NCI-H226 (cell line): ENCODE results near the gene TNN.
A peak's percentile ranks its signal among the peaks of the same experiment; 100 is the strongest.
"Not testable (repeated sequence)": the region's sequence is repeated elsewhere in the genome, so short reads cannot be mapped to it uniquely, and the experiment has no call there.

Experiments
- DNase-seq: peaks from one replicate; pipeline ENCODE4 v3.0.0-alpha.2; 2015

TNN gene, protein sequence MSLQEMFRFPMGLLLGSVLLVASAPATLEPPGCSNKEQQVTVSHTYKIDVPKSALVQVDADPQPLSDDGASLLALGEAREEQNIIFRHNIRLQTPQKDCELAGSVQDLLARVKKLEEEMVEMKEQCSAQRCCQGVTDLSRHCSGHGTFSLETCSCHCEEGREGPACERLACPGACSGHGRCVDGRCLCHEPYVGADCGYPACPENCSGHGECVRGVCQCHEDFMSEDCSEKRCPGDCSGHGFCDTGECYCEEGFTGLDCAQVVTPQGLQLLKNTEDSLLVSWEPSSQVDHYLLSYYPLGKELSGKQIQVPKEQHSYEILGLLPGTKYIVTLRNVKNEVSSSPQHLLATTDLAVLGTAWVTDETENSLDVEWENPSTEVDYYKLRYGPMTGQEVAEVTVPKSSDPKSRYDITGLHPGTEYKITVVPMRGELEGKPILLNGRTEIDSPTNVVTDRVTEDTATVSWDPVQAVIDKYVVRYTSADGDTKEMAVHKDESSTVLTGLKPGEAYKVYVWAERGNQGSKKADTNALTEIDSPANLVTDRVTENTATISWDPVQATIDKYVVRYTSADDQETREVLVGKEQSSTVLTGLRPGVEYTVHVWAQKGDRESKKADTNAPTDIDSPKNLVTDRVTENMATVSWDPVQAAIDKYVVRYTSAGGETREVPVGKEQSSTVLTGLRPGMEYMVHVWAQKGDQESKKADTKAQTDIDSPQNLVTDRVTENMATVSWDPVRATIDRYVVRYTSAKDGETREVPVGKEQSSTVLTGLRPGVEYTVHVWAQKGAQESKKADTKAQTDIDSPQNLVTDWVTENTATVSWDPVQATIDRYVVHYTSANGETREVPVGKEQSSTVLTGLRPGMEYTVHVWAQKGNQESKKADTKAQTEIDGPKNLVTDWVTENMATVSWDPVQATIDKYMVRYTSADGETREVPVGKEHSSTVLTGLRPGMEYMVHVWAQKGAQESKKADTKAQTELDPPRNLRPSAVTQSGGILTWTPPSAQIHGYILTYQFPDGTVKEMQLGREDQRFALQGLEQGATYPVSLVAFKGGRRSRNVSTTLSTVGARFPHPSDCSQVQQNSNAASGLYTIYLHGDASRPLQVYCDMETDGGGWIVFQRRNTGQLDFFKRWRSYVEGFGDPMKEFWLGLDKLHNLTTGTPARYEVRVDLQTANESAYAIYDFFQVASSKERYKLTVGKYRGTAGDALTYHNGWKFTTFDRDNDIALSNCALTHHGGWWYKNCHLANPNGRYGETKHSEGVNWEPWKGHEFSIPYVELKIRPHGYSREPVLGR (N-terminal part only)

DNA sequence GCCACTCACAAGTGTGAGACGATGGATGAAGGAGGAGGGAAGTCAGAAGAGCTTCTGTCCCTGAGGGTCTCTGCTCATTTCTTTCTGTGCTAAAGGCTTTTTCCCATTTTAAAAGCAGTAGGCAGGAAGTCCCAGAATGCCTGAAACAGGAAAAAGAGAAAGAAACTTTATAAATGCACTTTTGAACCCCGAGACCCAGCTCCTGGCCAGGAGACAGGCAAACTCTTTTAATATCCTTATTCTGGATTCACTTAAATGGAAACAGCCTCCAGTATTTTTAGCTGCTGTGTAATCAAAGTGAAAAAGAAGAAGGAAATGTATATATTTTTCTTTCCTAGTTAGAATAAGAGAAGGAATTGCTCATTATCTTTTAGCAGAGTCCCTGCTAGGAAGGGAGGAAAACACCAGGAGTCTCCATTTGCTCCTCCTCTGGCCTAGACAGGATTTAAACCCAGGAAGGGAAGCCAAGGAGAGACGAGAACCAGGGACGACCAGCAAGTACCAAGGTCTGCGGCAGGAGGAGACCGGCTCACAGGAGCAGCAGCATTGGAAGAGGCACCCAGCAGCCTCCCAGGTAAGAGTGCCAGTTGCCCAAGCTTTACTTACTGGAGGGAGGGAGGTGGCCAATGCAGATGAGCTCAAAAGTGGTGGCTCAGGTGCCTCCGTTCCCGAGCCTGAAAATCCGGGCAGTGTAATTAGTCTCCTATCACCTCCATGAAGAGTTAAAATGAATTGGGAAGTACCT, at the start of gene TNN:
Gene TNN (plus strand): TSS at position 472 of the 745 bp plus-strand sequence. CDS start 9,586 bp downstream, outside the sequence.
- no peak for DNase-seq

DNA sequence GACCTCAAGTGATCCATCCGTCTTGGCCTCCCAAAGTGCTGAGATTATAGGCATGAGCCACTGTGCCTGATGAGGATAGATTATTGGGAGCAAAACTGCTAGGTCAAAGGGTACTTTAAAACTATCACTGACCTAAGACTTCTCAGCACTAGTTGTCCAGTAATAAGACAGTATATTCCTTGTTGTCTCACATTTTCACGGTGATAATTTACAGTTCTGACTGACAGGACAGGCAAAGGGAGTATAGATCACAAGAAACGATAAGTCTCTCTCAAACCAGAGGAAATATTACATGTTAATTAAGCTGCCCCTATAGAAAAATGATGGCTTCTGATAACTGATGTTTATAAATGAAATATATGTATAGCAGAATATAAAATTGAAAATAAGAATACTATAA, 48.1 kb upstream of the TNN start:
- no peak for DNase-seq

DNA sequence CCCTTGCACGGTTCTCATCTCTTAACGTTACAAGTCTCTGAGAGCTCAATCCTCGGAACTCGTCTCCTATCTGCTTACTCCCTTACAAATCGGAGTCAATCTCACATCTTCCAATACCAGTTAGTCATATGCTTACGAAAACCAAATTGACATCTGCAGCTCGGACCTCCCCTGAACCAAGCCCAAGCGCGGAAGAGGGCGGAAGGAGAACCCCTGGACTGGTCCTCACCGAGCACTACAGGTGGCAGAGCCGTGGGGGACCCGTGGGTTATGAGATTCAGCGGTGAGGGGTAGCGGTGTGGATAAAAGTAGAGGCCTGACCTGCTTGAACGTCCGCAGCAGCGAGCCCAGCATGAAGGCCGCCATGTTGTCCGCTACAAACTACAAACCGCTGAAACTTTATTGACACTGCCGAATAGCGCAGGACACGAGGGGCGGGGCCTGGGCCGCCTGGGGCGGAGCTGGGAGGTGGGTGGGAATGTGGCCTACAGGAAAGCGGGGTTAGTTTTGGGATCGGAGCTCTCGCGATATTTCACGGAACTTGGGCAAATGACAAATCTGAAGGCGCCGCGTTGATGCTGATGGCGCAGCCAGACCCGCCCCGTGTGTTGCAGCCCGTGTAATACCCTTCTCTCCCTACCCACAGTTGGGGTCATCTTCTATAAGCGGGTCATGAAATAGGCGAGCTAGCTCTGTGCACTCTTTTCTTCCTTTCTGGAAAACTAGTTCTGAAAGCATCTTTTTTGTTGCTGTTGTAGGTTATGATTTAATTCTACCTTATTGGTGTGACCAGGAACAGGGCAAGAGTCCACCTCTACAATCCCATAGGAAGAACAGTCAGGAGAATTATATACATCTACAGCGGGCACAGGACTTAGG, 44.4 kb upstream of the TNN start, which contains the start of gene MRPS14:
Gene MRPS14 (minus strand): TSS at position 383 of the 879 bp plus-strand sequence. CDS start 17 bp downstream, at position 366.
- DNase-seq = peak; percentile 94

DNA sequence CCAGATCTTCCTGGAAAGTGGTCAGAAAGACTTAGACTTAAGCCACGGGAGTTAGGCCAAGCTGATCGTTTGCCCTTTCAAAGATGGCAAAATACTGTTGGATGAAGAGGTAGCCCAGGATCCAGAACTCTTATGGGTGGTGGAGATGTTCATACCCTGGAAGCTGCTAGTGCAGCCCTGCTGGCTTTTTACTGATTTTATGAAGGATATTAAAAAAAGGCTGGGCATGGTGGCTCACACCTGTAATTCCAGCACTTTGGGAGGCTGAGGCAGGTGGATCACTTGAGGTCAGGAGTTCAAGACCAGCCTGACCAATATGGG, 43.8 kb upstream of the TNN start:
- not testable (repeated sequence) for DNase-seq

DNA sequence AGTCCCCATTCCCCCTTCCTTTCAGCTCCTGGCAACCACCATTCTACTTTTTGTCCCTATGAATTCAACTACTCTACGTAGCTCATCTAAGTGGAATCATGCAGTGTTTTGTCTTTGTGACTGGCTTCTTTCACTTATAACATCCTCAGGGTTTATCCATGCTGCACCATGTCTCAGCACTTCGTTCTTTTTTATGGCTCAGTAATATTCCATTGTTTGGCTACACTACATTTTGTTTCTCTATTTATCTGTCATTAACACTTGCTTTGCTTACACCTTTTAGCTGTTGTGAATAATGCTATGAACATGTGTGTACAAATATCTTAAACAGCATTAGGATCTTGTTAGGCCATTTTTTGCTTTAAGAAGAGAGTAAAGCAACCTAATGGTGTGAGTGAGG, 42.9 kb upstream of the TNN start:
- DNase-seq = no peak

DNA sequence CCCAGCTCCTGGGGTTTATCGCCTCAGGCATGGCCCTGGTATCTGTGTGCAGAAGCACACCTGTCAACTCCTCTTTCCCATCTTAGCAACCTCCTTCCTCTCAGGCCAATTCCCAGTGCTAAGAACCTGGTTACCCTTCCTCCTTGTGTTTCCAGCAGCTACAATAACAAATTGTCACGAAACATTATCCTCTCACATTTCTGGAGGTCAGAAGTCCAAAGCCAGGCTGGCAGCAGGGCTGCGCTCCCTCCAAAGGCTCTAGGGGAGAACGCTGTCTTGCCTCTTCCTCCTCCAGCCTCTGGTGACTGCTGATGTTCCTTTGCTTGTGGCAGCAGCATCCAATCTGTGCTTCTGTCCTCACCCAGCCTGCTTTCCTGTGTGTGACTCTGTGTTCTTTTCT, 33.7 kb upstream of the TNN start:
- DNase-seq = no peak

DNA sequence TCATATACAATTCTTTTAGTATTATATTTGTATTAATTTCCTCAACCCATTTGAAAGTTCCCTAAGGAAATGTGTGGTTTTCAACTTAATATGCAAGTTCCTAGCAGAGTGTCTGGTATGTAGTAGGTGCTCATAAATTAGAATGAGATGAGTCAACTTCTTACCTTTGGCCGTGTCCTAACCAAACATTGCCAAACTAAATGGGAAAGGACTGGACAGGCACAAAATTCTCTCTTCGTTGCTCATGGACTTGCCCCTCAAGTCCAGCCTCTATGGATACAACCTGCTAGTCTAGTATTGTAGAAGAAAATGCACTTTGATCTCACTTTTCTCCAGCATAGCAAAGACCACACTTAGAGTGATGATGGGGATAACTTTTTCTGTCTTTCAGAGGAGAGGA, 32.9 kb upstream of the TNN start:
- no peak for DNase-seq

DNA sequence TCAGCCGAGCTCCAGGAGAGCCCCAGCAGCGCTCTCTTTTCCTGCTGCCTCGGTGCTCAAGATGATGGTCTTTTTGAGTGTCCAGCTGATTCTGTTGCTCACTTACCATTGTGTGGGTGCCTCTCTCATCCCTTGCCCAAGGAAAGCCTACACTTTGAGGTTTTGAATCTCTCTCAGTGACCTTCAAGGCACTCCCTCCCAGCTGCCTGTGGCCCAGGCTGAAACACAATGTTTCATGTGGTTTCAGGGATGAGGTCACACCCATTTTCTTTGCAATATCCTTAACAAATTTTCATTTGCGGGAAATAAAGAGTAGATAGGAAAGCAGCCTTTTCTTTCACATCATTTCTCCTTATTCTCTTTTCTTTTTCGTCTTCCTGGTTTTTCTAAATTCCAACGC, 31.8 kb upstream of the TNN start:
- DNase-seq = no peak

DNA sequence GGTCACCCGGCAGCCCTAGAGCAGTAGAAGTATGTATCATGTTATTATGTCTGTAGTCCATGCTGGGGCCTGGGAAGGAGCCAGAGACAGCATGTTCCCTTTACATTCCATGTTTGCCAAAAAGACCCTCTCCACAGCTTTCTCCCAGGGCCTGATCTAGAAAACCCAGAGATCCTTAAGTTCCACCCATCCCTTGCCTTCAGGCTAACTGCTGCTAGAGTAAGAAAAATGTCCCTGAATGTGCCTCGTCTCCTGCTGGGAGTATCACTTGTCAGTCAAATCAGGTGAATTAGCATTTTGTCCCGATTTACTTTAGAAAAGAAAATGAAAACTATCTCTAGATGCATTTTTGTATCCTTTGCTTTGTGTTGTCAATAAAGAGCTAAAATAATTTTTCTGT, 31.2 kb upstream of the TNN start:
- no peak for DNase-seq

DNA sequence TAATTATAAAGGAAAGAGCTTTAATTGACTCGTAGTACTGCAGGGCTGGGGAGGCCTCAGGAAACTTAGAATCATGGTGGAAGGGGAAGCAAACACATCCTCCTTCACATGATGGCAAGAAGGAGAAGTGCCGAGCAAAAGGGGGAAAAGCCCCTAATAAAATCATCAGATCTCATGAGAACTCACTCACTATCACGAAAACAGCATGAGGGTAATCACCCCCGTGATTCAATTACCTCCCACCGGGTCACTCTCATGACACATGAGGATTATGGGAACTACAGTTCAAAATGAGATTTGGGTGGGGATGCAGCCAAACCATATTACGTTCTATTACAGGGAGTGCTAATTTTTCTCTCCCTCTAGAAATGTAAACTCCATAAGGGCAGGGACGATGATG, 30.2 kb upstream of the TNN start:
- DNase-seq = no peak

DNA sequence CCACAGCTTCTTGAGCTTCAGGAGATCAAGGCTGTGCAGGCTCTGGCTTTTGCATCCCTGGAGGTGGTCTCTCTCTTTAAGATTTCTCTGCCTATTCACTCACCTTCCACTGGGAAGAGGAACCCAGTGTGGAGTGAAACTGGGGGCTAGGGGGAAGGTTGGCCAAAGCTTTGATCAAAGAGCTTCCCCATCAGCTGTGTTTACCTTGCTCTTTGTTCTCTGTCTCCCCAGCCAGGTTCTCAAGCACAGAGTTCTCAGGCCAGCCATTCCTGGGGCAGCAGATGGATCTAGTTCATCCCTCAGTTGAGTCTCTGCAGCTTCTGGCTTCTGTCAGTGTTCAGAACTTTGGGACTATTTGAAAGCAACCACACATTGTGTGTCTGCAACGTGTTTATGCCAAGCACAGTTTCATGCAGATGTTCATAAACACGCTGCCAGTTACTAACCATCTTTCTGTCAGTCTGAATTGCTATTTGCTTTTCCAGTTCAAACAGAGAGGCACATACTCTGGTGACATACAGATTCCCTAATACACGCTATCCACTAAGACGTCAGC, 27.2 kb upstream of the TNN start:
- DNase-seq = no peak

DNA sequence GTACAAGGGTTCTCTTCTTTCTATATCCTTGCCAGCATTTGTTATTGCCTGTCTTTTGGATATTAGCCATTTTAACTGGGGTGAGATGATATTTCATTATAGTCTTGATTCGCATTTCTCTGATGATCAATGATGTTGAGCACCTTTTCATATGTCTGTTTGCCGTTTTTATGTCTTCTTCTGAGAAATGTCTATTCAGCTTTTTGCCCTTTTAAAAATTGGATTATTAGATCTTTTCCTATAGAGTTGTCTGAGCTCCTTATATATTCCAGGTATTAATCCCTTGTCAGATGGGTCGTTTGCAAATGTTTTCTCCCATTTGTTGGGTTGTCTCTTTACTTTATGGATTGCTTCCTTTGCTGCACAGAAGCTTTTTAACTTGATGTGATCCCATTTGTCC, 25.0 kb upstream of the TNN start:
- DNase-seq = no peak

DNA sequence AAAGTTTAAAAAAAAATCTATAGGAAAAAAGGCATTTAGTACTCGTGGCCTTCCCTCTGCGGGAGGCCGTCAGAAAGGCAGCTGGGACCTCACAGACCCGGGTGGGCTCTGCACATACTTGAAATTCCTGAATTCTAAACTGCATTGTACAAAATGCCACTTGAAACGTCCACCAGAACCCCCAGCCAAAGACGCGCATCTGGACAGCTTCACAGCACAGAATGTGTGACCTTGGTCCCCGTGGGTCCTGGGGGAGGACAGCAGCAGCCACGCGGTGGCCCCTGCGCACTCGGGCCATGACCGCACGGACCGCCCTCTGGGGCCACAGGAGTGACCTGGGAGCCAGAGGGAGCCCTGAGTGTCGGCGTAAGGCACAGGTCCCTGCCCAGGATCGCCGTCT, 23.8 kb upstream of the TNN start:
- DNase-seq = no peak

DNA sequence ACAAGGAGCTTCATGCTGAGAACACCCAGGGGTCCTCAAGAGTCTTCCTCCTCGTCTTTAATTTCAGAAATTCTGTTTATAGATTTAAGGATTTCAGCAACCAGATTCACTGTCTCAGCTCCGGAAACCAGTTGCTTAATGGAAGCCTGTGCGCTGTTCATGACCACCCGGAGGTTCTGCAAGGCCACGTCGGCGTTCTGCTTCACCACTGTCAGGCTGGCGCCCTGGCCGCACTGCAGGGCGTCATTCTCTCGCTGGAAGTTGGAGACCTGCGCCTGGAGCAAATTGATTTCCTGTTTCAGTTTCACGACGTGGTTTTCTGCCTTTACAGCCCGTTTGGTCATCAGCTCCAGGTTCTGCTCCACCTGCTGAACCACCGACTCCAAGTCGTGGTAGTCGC, 23.0 kb upstream of the TNN start:
- not testable (repeated sequence) for DNase-seq

DNA sequence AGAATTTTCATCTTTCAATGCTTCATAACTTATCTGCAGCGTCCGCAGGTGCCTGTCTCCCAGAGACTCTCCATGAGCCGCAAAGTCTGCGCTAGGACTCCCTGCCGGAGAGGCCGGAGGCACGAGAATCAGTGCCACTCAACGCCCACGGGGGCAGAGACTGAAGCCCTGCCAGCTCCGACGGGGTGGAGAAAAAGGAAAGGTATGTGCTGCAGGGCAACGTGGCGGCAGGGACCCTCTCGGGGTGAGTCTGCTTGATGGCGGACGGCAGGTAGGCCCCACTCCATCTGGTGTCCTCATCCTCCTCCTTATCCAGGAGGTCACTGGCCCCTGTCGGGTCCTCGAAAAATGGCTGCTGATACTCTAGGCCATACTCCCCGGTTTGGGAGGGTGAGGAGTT, 22.5 kb upstream of the TNN start:
- no peak for DNase-seq

DNA sequence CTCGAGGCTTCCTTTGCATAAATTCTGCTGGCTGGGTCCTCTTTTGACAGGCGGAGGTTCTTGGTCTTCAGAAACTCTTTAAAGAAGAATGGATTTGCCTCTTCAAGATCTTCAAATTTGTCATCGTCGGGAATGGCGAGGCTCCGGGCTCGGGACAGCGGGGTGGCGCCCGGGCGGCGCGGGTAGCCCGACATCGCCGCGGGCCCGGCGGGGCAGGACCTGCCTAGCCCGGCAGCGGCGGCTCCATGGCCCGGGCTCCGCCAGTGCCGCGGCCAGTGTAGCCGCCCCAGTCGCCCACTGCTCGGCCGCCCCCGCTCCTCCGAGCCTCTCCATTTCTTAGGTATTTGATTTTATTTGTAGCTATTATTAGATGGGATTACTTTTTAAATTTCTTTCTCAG, 22.1 kb upstream of the TNN start:
- no peak for DNase-seq

DNA sequence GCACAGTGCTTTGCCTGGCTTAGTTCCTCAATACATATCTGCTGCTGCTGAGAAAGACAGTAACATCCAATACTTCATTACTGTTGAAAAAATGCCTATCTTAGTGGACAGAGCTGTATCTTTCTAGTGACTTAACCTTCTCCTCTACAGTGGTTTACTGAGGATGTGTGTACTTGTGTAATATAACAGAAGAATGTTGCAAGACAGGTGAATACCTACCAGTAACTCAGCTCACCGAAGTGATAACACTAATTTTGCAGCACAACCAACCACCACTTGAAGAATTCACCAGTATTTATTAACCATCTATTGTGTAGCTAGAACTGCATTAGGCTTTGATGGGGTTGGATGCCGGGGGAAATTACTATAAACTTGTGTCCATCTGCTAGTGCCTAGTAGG, 16.6 kb upstream of the TNN start:
- no peak for DNase-seq

DNA sequence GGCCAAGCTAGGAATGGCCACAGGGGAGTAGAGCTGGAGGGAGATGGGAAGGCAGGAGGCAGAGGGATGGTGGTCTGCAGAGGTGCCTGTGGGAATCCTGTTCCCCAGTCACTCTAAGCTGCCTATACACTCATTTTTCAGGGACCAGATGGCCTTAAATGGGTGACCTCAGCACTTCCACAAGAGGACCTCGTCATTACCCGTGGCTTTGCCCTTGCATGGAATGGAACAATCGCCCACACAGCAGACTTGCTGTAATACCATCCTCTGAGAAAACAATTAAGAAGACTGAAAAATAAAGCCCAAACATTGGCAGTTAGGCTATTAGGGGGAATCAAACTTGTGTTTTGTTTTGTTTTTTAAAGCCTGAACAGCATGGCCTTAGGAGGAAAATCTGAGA, 12.9 kb upstream of the TNN start:
- DNase-seq = no peak

DNA sequence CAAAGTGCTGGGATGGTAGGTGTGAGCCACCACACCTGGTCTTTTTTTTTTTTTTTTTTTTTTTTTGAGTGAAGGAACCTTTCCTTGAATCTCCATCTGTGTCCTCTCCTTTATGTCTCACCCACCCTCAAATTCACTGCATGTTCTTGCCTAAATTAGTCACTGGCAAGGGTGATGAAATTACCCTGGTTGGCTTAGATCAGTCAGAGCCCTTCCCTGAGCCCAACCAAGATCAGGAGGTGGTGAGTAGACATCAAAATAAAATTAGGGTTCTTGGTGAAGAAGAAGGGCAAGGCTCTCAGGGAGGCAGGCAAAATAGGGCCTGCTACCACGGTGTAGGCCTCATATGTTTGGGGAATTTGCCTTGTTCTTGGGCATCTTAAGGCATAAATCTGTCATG, 5.3 kb upstream of the TNN start:
- no peak for DNase-seq

DNA sequence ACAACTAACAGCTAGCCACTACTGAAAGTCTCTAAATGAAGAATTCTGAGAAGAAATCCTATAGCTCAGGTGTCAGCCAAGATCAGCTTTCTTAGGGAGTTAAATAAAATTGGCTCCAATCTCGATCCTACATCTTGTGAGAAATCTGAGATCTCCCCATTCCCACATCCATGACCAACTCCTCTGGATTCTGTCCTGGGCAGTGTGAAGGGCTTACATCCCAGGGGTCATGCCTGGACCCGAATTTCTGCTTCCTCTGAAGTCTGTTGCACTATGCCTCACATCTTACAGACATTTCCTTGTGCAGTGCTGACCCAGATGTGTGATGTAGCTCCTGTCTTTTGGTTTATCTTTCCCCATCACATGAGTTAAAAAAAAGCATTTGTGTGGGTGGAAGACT, 4.8 kb upstream of the TNN start:
- no peak for DNase-seq

DNA sequence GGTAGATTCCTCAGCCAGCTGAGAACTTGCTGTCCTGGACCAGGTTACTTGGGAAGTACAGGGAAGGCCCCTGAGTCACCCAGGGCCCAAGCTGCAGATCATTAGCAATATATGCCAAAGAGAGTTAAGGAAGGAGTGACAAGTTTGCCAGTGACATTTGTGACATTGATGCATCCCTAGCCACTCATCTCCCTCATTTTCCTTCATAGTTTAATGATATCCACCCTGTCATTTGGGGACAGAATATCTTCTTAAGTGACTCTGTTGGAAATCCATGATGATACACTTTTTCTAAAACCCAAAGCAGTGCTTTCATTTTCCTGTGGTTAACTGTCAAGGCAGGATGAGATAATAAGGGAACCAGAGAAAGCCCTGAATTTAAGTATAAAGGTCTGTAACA, 3.2 kb downstream of the TNN start:
- no peak for DNase-seq
